GM19240 (cell line): ENCODE data around the gene GAD1.

Experiments used
- DNase-seq: peaks from one replicate; pipeline ENCODE4 v3.0.0; 2011; ENCODE audit warnings: low spot score; ENCODE audit not compliant: insufficient read length

Gene GAD1

GRCh38 chr2:170818036-170818751 lies 1.5 kb downstream of the GAD1 start:
- DNase-seq: no peak

GRCh38 chr2:170818752-170819470 lies 2.2 kb downstream of the GAD1 start:
- no peak for DNase-seq

- DNase-seq: no peak
Observed at GRCh38 chr2:170819680-170820664, 3.3 kb downstream of the GAD1 start.

GRCh38 chr2:170820757-170821530 lies 4.3 kb downstream of the GAD1 start:
- DNase-seq: no peak

- no peak for DNase-seq
Observed at GRCh38 chr2:170821531-170822289, 5.0 kb downstream of the GAD1 start.

- no peak for DNase-seq
Observed at GRCh38 chr2:170822290-170823087, 5.8 kb downstream of the GAD1 start.

GRCh38 chr2:170823088-170823897 lies 6.6 kb downstream of the GAD1 start:
- no peak for DNase-seq

DNA sequence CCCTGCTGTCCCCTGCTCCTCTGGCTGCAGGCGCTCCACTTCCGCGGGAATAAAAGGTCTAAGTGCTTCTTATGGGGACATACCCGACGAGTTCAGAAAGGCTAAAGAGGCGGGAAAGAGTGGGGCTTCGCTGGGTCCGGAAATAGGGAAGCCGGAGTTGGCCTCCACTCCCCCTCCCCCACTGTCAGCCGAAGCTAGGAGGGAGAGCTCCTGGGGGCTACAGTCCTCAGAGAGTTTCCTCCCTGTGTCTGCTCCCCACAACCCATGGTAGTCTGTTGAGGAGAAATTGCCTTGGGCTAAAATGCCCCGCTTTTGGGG lies 7.2 kb downstream of the GAD1 start:
- no peak for DNase-seq

- no peak for DNase-seq
Observed at GRCh38 chr2:170824526-170825015, 7.9 kb downstream of the GAD1 start.

DNA sequence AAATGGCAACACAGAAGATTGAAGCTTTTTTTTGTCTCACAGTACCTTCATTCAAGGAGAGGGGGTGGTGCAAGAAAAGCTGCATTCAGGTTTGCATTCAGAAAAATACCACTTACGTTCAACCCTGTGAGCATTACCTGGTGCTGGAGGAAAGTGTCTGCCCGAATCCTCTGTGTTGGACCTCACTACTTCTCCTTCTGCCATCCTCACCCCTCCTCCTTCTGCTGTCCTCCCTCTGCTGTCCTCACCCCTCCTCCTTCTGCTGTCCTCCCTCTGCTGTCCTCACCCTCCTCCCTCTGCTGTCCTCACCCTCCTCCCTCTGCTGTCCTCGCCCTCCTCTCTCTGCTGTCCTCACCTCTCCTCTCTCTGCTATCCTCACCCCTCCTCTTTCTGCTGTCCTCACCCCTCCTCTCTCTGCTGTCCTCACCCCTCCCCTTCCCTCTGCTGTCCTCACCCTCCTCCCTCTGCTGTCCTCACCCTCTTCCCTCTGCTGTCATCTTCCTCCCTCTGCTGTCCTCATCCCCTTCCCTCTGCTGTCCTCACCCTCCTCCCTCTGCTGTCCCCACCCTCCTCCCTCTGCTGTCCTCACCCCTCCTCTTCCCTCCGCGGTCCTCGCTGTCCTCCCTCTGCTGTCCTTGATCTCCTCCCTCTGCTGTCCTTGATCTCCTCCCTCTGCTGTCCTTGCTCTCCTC lies 11.3 kb downstream of the GAD1 start:
- no peak for DNase-seq

DNA sequence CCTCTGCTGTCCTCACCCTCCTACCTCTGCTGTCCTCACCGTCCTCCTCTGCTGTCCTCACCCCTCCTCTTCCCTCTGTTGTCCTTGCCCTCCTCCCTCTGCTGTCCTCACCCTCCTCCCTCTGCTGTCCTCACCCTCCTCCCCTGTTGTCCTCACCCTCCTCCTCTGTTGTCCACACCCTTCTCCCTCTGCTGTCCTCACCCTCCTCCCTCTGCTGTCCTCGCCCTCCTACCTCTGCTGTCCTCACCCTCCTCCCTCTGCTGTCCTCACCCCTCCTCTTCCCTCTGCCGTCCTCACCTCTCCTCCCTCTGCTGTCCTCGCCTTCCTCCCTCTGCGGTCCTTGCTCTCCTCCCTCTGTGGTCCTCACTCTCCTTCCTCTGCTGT lies 11.8 kb downstream of the GAD1 start:
- no peak for DNase-seq

DNA sequence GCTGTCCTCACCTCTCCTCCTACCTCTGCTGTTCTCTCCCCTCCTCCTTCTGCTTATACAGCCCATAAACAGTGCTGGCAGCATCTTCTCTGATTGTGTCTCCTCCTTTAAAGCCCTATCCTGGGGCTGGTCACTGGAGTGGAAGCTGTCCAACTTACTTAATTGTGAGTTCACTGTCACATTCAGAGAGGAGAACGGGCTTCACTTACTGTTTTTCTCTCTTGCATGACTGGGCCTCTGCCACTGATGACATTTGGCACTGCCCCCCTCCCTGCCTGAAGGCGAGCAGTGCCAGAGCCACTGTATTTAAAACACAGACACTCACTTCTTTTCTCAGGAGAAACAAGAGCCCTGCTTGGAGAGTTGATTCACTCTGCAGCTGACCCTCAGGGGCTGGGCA lies 12.3 kb downstream of the GAD1 start:
- no peak for DNase-seq

DNA sequence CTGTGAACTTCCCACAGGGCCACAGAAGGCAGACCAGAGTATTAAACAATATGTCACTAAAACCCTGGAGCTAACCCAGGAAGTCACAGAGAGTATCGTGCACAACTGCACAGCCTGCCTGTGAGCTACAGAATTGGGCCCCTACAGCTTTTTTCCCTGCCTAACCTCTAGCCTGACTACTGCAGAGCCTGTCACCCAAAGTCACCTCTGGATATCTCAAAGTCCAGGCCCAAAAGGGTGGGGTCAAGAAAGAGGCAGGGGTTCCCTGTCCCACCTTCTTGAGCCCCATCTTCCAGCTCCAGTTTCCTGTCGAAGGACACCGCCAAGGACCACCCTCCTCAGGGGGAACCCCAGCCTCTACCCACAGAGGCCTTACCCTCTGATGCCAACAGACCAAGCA lies 13.5 kb downstream of the GAD1 start:
- no peak for DNase-seq

- DNase-seq: no peak
Observed at GRCh38 chr2:170831115-170831514, 14.4 kb downstream of the GAD1 start.

GRCh38 chr2:170836027-170836426 lies 19.3 kb downstream of the GAD1 start:
- DNase-seq: no peak

DNA sequence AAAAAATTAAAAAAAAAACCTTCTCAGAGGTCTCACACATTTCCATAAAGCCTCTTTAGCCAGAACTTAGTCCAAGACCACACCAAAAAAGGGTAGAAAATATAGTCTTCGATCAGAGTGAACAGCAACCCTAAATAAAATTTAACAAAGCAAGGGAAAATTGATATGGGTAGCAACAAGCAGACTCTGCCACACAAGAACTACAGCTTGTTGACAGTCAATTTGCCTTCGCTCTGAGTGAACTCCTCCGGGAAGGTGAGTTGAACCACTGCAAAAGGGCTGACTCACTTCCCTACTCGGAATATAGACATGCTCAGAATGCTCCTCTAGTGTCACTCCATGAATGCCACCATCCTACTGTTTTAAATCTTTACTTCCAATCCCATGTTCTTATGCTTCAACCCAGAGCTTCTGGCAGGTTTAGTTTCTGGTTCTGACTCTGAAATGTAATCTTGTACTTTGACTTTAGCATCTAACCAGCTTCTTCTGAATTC lies 24.1 kb downstream of the GAD1 start:
- DNase-seq: no peak

DNA sequence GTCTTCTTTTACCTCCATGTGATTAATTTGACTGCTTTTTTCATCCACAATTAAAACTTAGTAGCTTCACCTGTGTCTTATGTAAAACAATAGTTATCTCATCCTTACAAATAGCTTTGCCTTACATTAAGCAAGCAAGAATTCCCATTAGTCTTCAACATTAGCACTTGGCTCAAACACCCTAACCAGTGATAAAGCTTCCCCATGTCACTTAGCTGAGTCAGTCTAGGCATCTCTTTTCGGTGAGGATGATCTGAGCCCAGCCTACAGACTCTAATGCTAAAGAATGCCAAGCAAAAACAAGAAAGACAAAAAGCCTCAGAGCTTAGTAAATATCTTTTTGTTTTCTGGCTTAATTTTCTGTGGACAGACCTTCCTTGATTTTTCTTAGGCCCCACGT lies 26.1 kb downstream of the GAD1 start:
- no peak for DNase-seq

- DNase-seq: no peak
Observed at GRCh38 chr2:170843656-170844055, 27.0 kb downstream of the GAD1 start.
